K562 (cell line): Measurements from ENCODE around the gene C1orf74. TPM values are rescaled to one million over a fixed set of nuclear protein-coding genes. Genes with fewer than 3 reads are reported as not detected.

Experiments
- CBX3 ChIP-seq, 2 experiments: IDR thresholded peaks; 1 replicate in 1 of 2; 2 replicates in 1 of 2; pipeline ENCODE4 v1.6.1; 2012; ENCODE audit warnings: inconsistent platforms in 2 of 2, low read length in 2 of 2, borderline replicate concordance in 1 of 2, control low read depth in 1 of 2
- HEY1 ChIP-seq: fragments of 250-450 bp; sonication (Bioruptor Pico); IDR thresholded peaks from 2 replicates; pipeline ENCODE4 v1.5.0; 2020; ENCODE audit warnings: mild to moderate bottlenecking, moderate library complexity, borderline replicate concordance
- HMBOX1 ChIP-seq: sonication (generic); IDR thresholded peaks from 2 replicates; pipeline ENCODE4 v1.6.1; 2016
- HNRNPK ChIP-seq: fragments of 200-400 bp; formaldehyde crosslinking; IDR thresholded peaks from one replicate; pipeline ENCODE4 v1.6.1; 2018; ENCODE audit warnings: mild to moderate bottlenecking, low read depth, low read length; ENCODE audit not compliant: poor library complexity, severe bottlenecking
- SAFB ChIP-seq: fragments of 200-400 bp; formaldehyde crosslinking; IDR thresholded peaks from 2 replicates; pipeline ENCODE4 v1.6.1; 2017; ENCODE audit warnings: low read depth, low read length, borderline replicate concordance
- ZBTB12 ChIP-seq: fragments of 250-450 bp; sonication (Bioruptor Pico); IDR thresholded peaks from 2 replicates; pipeline ENCODE4 v1.4.0; 2020
- ZNF589 ChIP-seq: fragments of 200-800 bp; sonication (Bioruptor generic); IDR thresholded peaks from 2 replicates; pipeline ENCODE4 v1.6.1; 2016; ENCODE audit warnings: low read depth, missing genetic modification characterization, missing compliant biosample characterization
- ZNF76 ChIP-seq: fragments of 250-450 bp; sonication (Bioruptor Pico); IDR thresholded peaks from 2 replicates; pipeline ENCODE4 v1.4.0; 2020; ENCODE audit warnings: mild to moderate bottlenecking, moderate library complexity, borderline replicate concordance
- polyA plus RNA-seq, 8 experiments: library from polyadenylated mRNA; depleted of rRNA in 4 of 8; stranded (reverse) in 5 of 8; unstranded in 3 of 8; fragments of >200 nt; fragmentation: Nextera tagmentation in 2 of 8; fragmentation: Illumina TruSeq in 1 of 8; extraction: Ambion mirVana in 2 of 8; extraction: Trizol in 1 of 8; gene quantifications; 2 replicates each; pipeline versions ENCODE4 v1.2.1 to v1.2.3, GENCODE V29; 2011 to 2014; ENCODE audit warnings: inconsistent platforms in 1 of 8, missing spikeins in 1 of 8
- total RNA-seq, 7 experiments: library from RNA; depleted of rRNA in 6 of 7; stranded (reverse); fragments of >200 nt in 6 of 7; fragmentation: Illumina TruSeq in 2 of 7; extraction: Trizol in 2 of 7; gene quantifications; 2 replicates each; pipeline versions ENCODE4 v1.2.1 to v1.2.3, GENCODE V29; 2011 to 2021; ENCODE audit warnings: low replicate concordance in 1 of 7
- TF ChIP-seq, protein P1 (sequence below): fragments of 150-350 bp; IDR thresholded peaks from 2 replicates; pipeline ENCODE4 v1.6.1; 2014; ENCODE audit warnings: low read depth, mild to moderate bottlenecking, low read length, borderline replicate concordance

Gene C1orf74
- total and polyA plus RNA-seq, 9 of the 15 experiments (the other 6 are each of a cell fraction or from before 2014, with no cell fraction given) = 4.0 to 7.6 (median 5.7) TPM

- TF ChIP-seq CBX3 (IDR thresholded peaks at IDR 0.05; ENCODE audit: borderline replicate concordance in 1 of 2, low read length in 2 of 2) (no peak), HMBOX1 (no peak), HEY1 (CRISPR knock-in tag) (no peak), SAFB (no peak), ZBTB12 (no peak), HNRNPK (no peak), ZNF76 (no peak), ZNF589 (CRISPR knock-in tag) (no peak)
- TF ChIP-seq, protein P1, sequence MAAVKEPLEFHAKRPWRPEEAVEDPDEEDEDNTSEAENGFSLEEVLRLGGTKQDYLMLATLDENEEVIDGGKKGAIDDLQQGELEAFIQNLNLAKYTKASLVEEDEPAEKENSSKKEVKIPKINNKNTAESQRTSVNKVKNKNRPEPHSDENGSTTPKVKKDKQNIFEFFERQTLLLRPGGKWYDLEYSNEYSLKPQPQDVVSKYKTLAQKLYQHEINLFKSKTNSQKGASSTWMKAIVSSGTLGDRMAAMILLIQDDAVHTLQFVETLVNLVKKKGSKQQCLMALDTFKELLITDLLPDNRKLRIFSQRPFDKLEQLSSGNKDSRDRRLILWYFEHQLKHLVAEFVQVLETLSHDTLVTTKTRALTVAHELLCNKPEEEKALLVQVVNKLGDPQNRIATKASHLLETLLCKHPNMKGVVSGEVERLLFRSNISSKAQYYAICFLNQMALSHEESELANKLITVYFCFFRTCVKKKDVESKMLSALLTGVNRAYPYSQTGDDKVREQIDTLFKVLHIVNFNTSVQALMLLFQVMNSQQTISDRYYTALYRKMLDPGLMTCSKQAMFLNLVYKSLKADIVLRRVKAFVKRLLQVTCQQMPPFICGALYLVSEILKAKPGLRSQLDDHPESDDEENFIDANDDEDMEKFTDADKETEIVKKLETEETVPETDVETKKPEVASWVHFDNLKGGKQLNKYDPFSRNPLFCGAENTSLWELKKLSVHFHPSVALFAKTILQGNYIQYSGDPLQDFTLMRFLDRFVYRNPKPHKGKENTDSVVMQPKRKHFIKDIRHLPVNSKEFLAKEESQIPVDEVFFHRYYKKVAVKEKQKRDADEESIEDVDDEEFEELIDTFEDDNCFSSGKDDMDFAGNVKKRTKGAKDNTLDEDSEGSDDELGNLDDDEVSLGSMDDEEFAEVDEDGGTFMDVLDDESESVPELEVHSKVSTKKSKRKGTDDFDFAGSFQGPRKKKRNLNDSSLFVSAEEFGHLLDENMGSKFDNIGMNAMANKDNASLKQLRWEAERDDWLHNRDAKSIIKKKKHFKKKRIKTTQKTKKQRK = no peak
These were observed 21.0 kb upstream of the C1orf74 start (continued) for GRCh38 chr1:209805341-209805781.
